HCT116 (cell line): ENCODE results near the gene ZSWIM5. TPM values are rescaled to one million over a fixed set of nuclear protein-coding genes. Genes with fewer than 3 reads are reported as not detected.
"Not testable (repeated sequence)": the region's sequence is repeated elsewhere in the genome, so short reads cannot be mapped to it uniquely, and the experiment has no call there.

Source experiments
- ATAC-seq: fragments of 200-7000 bp; cut with Tn5 transposase; 2 replicates; pipeline ENCODE4 v1.9.1; 2020; ENCODE audit warnings: mild to moderate bottlenecking, moderate library complexity
- BruUV-seq: library from RNA; stranded (reverse); fragments of 400-500 nt; replicated peaks from 2 replicates; lab custom pipeline; 2021; lab: Mats Ljungman, UMichigan
- CTCF ChIA-PET: fragments of 300-600 bp; sonication (Branson Sonifier 250); formaldehyde crosslinking; loops from one replicate; lab custom pipeline; 2021; ENCODE audit warnings: antibody characterized with exemption; lab: Charles Lee
- POLR2A ChIA-PET: fragments of 300-600, 350-600 bp; sonication (Branson Sonifier 250); formaldehyde crosslinking; loops from one replicate; lab custom pipeline; 2021; ENCODE audit warnings: antibody characterized with exemption; lab: Charles Lee
- RAD21 ChIA-PET, 2 experiments: fragments of 300-600 bp; sonication (Branson Sonifier 250); formaldehyde crosslinking; loops; one replicate each; lab custom pipeline; 2023; ENCODE audit warnings: low total read pairs in 2 of 2; ENCODE audit not compliant: uncharacterized antibody in 2 of 2, unreplicated experiment in 2 of 2, low non-redundant PET in 1 of 2; lab: Charles Lee
- DNase-seq: peaks from one replicate; pipeline ENCODE4 v3.0.0-alpha.2; 2010; ENCODE audit warnings: low read depth, low spot score
- H2AFZ ChIP-seq: fragments of 200-600 bp; shearing (Covaris generic), sonication (generic); 2 replicates; pipeline ENCODE4 v1.6.1; 2017; ENCODE audit warnings: low read depth, mixed run types, mixed read lengths, antibody characterized with exemption, low read length; ENCODE audit not compliant: poor library complexity, severe bottlenecking
- H3K27ac ChIP-seq: 2 replicates; pipeline ENCODE4 v1.5.1; 2012; ENCODE audit warnings: low read depth, low read length
- H3K27me3 ChIP-seq: fragments of 200-600 bp; sonication (generic); 2 replicates; pipeline ENCODE4 v1.6.1; 2016; ENCODE audit warnings: mixed run types, low read length, mixed read lengths; ENCODE audit not compliant: insufficient read depth
- H3K36me3 ChIP-seq, 2 experiments: fragments of 200-500 bp in 1 of 2; fragments of 200-600 bp in 1 of 2; sonication (Bioruptor generic) in 1 of 2; sonication (generic) in 1 of 2; 2 replicates each; pipeline versions ENCODE4 v1.5.1 to v1.6.1; 2014 to 2016; ENCODE audit warnings: low read length in 2 of 2, inconsistent platforms in 1 of 2, mixed read lengths in 1 of 2, mixed run types in 1 of 2; ENCODE audit not compliant: insufficient read depth in 2 of 2, control insufficient read depth in 1 of 2
- H3K4me1 ChIP-seq, 2 experiments: fragments of 200-600 bp in 1 of 2; sonication (generic) in 1 of 2; 2 replicates each; pipeline versions ENCODE4 v1.5.1 to v1.6.1; 2012 to 2017; ENCODE audit warnings: low read length in 2 of 2, inconsistent platforms in 1 of 2, mild to moderate bottlenecking in 1 of 2, mixed read lengths in 1 of 2, mixed run types in 1 of 2, moderate library complexity in 1 of 2; ENCODE audit not compliant: insufficient read depth in 2 of 2, control insufficient read depth in 1 of 2
- H3K4me2 ChIP-seq: fragments of 200-600 bp; sonication (generic); 2 replicates; pipeline ENCODE4 v1.6.1; 2017; ENCODE audit warnings: mixed run types, low read length, mixed read lengths
- H3K4me3 ChIP-seq, 2 experiments: fragments of 200-600 bp in 1 of 2; sonication (generic) in 1 of 2; replicated peaks in 1 of 2; 2 replicates each; pipeline ENCODE4 v1.5.1; 2011 to 2016; ENCODE audit warnings: low read length in 2 of 2, control low read depth in 1 of 2, low read depth in 1 of 2, mild to moderate bottlenecking in 1 of 2, mixed read lengths in 1 of 2, mixed run types in 1 of 2
- H3K79me2 ChIP-seq: fragments of 200-600 bp; sonication (generic); 2 replicates; pipeline ENCODE4 v1.6.1; 2017; ENCODE audit warnings: mild to moderate bottlenecking, mixed run types, low read length, moderate library complexity, mixed read lengths; ENCODE audit not compliant: insufficient read depth
- H3K9ac ChIP-seq: fragments of 200-600 bp; sonication (generic); 2 replicates; pipeline ENCODE4 v1.6.1; 2016; ENCODE audit warnings: low read length, mixed read lengths
- H3K9me2 ChIP-seq: fragments of 200-600 bp; sonication (generic), shearing (Covaris generic); 2 replicates; pipeline ENCODE4 v1.6.1; 2017; ENCODE audit warnings: mixed run types, mild to moderate bottlenecking, moderate library complexity; ENCODE audit not compliant: insufficient read depth
- H3K9me3 ChIP-seq, 2 experiments: fragments of 200-500 bp in 1 of 2; fragments of 200-600 bp in 1 of 2; sonication (Bioruptor generic) in 1 of 2; sonication (generic) in 1 of 2; 2 replicates each; pipeline ENCODE4 v1.6.1; 2014 to 2017; ENCODE audit warnings: low read length in 2 of 2, mixed read lengths in 2 of 2, inconsistent platforms in 1 of 2, low read depth in 1 of 2, mild to moderate bottlenecking in 1 of 2, mixed run types in 1 of 2, moderate library complexity in 1 of 2; ENCODE audit not compliant: control insufficient read depth in 1 of 2, insufficient read depth in 1 of 2
- H4K20me1 ChIP-seq: fragments of 200-600 bp; sonication (generic), shearing (Covaris generic); 2 replicates; pipeline ENCODE4 v1.6.1; 2017; ENCODE audit warnings: mixed run types, mild to moderate bottlenecking, moderate library complexity; ENCODE audit not compliant: insufficient read depth
- EZH2phosphoT487 ChIP-seq: fragments of 200-600 bp; IDR thresholded peaks from 2 replicates; pipeline ENCODE4 v1.6.1; 2018; ENCODE audit warnings: antibody characterized with exemption, borderline replicate concordance
- FOSL1 ChIP-seq: IDR thresholded peaks from 2 replicates; pipeline ENCODE4 v1.6.1; 2012; ENCODE audit warnings: low read depth
- JUND ChIP-seq: IDR thresholded peaks from 2 replicates; pipeline ENCODE4 v1.6.1; 2012
- POLR2A ChIP-seq: IDR thresholded peaks from 2 replicates; pipeline ENCODE4 v1.7.0; 2011; ENCODE audit warnings: borderline replicate concordance; ENCODE audit not compliant: insufficient read depth, insufficient read length; ENCODE audit errors: extremely low read depth
- POLR2AphosphoS5 ChIP-seq: IDR thresholded peaks from 2 replicates; pipeline ENCODE4 v1.6.1; 2011; ENCODE audit warnings: mild to moderate bottlenecking, low read depth, low read length, moderate library complexity
- RAD21 ChIP-seq: IDR thresholded peaks from 2 replicates; pipeline ENCODE4 v1.6.1; 2012; ENCODE audit warnings: low read depth, mild to moderate bottlenecking
- YY1 ChIP-seq: IDR thresholded peaks from 2 replicates; pipeline ENCODE4 v1.6.1; 2011; ENCODE audit warnings: low read length, low read depth, moderate library complexity, mild to moderate bottlenecking; ENCODE audit not compliant: insufficient replicate concordance; ENCODE audit errors: extremely low read depth
- ZNF274 ChIP-seq: fragments of 200-500 bp; sonication (Bioruptor generic); IDR thresholded peaks from 2 replicates; pipeline ENCODE4 v1.6.1; 2014; ENCODE audit warnings: mild to moderate bottlenecking, low read depth, low read length, inconsistent platforms
- intact Hi-C: fragments of 100-400 bp; cut with micrococcal nuclease; formaldehyde crosslinking; loops from 2 replicates; pipeline ENCODE4 v1.10.0; 2022
- total RNA-seq: library from RNA; stranded (reverse); gene quantifications from one replicate; pipeline ENCODE4 v1.2.1, GENCODE V29; 2021; ENCODE audit not compliant: unreplicated experiment
- TF ChIP-seq, protein P1 (sequence below): IDR thresholded peaks from 2 replicates; pipeline ENCODE4 v1.6.1; 2012; ENCODE audit warnings: low read depth

Gene ZSWIM5
- total RNA-seq, 1 experiment from 2014 or later, result 1.1 TPM

DNA sequence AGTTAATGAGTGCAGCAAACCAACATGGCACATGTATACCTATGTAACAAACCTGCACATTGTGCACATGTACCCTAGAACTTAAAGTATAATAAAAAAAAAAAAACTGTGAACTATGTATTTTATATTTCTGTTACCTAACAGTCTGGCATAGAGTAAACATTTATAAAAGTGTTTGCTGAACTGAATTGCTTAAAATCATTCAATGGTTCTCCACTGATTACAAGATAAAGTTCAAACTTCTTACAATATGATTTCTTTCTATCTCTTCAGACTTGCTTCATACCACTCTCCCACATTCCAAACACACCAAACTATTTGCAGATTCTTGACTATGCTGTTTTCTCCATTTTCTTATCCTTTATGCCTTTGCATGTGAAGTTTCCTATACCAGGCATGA lies 104.5 kb downstream of the ZSWIM5 start:
- ATAC-seq (no peak), DNase-seq (no peak)
- H4K20me1 ChIP-seq, result no peaks in the 10 kb centered on the region
- BruUV-seq, result no TSS peak
- H3K4me1 ChIP-seq, result peaks cover 0 to 6% of the 10 kb centered on the region in 2 experiments; a peak in 2 of 4 replicates
- ChIA-PET POLR2A (no interaction called here), RAD21 (no interaction called here), CTCF (no interaction called here)
- intact Hi-C loops, result no loop called here
- no peak overlapping the region for H3K4me2 ChIP-seq
- H3K79me2 ChIP-seq, result no peaks in the 10 kb centered on the region
- H3K9ac ChIP-seq, result no peak overlapping the region
- TF ChIP-seq, protein P1, sequence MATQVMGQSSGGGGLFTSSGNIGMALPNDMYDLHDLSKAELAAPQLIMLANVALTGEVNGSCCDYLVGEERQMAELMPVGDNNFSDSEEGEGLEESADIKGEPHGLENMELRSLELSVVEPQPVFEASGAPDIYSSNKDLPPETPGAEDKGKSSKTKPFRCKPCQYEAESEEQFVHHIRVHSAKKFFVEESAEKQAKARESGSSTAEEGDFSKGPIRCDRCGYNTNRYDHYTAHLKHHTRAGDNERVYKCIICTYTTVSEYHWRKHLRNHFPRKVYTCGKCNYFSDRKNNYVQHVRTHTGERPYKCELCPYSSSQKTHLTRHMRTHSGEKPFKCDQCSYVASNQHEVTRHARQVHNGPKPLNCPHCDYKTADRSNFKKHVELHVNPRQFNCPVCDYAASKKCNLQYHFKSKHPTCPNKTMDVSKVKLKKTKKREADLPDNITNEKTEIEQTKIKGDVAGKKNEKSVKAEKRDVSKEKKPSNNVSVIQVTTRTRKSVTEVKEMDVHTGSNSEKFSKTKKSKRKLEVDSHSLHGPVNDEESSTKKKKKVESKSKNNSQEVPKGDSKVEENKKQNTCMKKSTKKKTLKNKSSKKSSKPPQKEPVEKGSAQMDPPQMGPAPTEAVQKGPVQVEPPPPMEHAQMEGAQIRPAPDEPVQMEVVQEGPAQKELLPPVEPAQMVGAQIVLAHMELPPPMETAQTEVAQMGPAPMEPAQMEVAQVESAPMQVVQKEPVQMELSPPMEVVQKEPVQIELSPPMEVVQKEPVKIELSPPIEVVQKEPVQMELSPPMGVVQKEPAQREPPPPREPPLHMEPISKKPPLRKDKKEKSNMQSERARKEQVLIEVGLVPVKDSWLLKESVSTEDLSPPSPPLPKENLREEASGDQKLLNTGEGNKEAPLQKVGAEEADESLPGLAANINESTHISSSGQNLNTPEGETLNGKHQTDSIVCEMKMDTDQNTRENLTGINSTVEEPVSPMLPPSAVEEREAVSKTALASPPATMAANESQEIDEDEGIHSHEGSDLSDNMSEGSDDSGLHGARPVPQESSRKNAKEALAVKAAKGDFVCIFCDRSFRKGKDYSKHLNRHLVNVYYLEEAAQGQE, result no peak
- TF ChIP-seq JUND (no peak), POLR2A (no peak), RAD21 (no peak), EZH2phosphoT487 (no peak), ZNF274 (no peak), FOSL1 (no peak), POLR2AphosphoS5 (no peak), YY1 (no peak)
- no peaks in the 10 kb centered on the region for H3K36me3 ChIP-seq
- no peak overlapping the region for H3K4me3 ChIP-seq
- no peak overlapping the region for H2AFZ ChIP-seq
- H3K27me3 ChIP-seq, result no peaks in the 10 kb centered on the region
- H3K9me2 ChIP-seq, result no peaks in the 10 kb centered on the region
- H3K9me3 ChIP-seq, result no peaks in the 10 kb centered on the region; a peak in 1 of 4 replicates
- H3K27ac ChIP-seq, result no peak overlapping the region

DNA sequence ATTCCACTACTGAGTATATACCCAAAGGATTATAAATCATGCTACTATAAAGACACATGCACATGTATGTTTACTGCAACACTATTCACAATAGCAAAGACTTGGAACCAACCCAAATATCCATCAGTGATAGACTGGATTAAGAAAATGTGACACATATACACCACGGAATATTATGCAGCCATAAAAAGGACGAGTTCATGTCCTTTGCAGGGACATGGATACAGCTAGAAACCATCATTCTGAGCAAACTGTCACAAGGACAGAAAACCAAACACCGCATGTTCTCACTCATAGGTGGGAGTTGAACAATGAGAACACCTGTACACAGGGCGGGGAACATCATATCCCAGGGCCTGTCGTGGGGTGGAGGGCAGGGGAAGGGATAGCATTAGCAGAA lies 104.9 kb downstream of the ZSWIM5 start:
- H3K4me3 ChIP-seq, POLR2A ChIA-PET, H4K20me1 ChIP-seq, DNase-seq, ATAC-seq, RAD21 ChIA-PET, CTCF ChIA-PET, H3K9me2 ChIP-seq, H3K9me3 ChIP-seq, H3K9ac ChIP-seq, BruUV-seq, H2AFZ ChIP-seq, H3K4me2 ChIP-seq, H3K27ac ChIP-seq, intact Hi-C loops, H3K79me2 ChIP-seq, H3K4me1 ChIP-seq, H3K27me3 ChIP-seq, H3K36me3 ChIP-seq: not testable (repeated sequence)
